Right lobe of liver (tissue), 6 donors: ENCODE results near the gene PRSS33. TPM values are rescaled to one million over a fixed set of nuclear protein-coding genes. Genes with fewer than 3 reads are reported as not detected.

Experiments
- ATAC-seq, 4 donors: fragments of 200-7000 bp; cut with Tn5 transposase; one replicate each; pipeline ENCODE4 v1.9.1; 2020; ENCODE audit warnings: mild to moderate bottlenecking in 4 of 4, moderate library complexity in 4 of 4
- DNase-seq, 3 donors: peaks; one replicate each; pipeline ENCODE4 v3.0.0-alpha.2; 2020
- H3K27ac ChIP-seq, 3 donors: fragments of 200-600 bp; one replicate each; pipeline ENCODE4 v1.8.0; 2022
- H3K27me3 ChIP-seq, 2 donors: fragments of 200-600 bp; one replicate each; pipeline ENCODE4 v1.8.0; 2022
- H3K36me3 ChIP-seq, 4 donors: fragments of 200-600 bp; sonication (generic) in 1 of 4; one replicate each; pipeline versions ENCODE4 v1.5.1 to v1.8.0; 2017 to 2022; ENCODE audit warnings: control low read depth in 1 of 4
- H3K4me1 ChIP-seq, 4 donors: fragments of 200-600 bp; sonication (generic) in 1 of 4; one replicate each; pipeline versions ENCODE4 v1.5.1 to v1.8.0; 2017 to 2022; ENCODE audit warnings: control low read depth in 1 of 4
- H3K4me3 ChIP-seq, 3 donors: fragments of 200-600 bp; one replicate each; pipeline ENCODE4 v1.8.0; 2022
- H3K9me3 ChIP-seq, 4 donors: fragments of 200-600 bp; sonication (generic) in 1 of 4; one replicate each; pipeline versions ENCODE4 v1.5.1 to v1.8.0; 2017 to 2022; ENCODE audit warnings: control low read depth in 1 of 4
- POLR2A ChIP-seq: fragments of 450-650 bp; IDR thresholded peaks from one replicate; pipeline ENCODE4 v1.6.1; 2017; ENCODE audit warnings: antibody characterized with exemption, mild to moderate bottlenecking
- WGBS: methylation state at CpG from one replicate; pipeline ENCODE4 v1.1.6; 2018; ENCODE audit warnings: low coverage, low lambda C conversion rate; ENCODE audit not compliant: insufficient coverage; ENCODE audit errors: missing lambda C conversion rate; 5-methylcytosine and 5-hydroxymethylcytosine counted together
- intact Hi-C, 2 donors: fragments of 100-400 bp; cut with DNase I; formaldehyde crosslinking; loops; one replicate each; pipeline versions ENCODE4 v1.11.2 to v1.14.1; 2022
- total RNA-seq, 6 experiments: library from RNA; depleted of rRNA in 2 of 6; stranded (reverse); fragments of >200 nt in 2 of 6; fragmentation: NEBNext Ultra II Directional in 3 of 6; extraction: Animal tissue kit (Norgen Biotek cat#: 25700) in 3 of 6; gene quantifications; one replicate each; pipeline versions ENCODE4 v1.1.0 to v1.2.4, GENCODE V29; 2016 to 2023
- TF ChIP-seq, protein P1 (sequence below), 4 donors: fragments of 200-600 bp in 3 of 4; fragments of 450-650 bp in 1 of 4; IDR thresholded peaks; one replicate each; pipeline versions ENCODE4 v1.5.1 to v1.8.0; 2016 to 2022; ENCODE audit warnings: antibody characterized with exemption in 4 of 4, mild to moderate bottlenecking in 2 of 4
- donor health status: DM: no; HTN: yes; CAD: no.
- donor health status: DM: no; HTN: no; CAD: no.
- donor health status: DM: no; HTN: no; CAD: no.
- donor health status: DM: no; HTN: yes; CAD: no.
- donor health status: DM: no; HTN: yes; CAD: no.

Gene PRSS33
- total RNA-seq, 6 experiments from 2014 or later = not detected

DNA sequence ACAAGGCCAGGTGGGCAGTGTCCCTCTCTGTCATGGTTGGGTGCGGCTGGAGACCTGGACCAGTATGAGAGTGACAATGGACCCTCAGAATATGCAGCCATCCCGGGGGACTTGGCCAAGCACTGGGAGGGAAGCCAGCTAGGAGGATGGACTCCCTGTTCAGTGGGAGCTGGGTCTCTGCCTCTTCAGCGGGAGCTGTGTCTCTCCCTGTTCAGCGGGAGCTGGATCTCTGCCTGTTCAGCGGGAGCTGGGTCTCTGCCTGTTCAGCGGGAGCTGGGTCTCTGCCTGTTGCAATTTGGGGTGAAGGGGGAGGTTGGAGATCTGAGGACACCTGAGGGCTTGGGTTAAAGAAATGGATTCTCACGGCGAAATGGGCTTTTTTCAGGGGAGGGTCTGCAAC, 3.8 kb upstream of the PRSS33 start:
- Histone ChIP-seq H3K4me3 (no peak overlapping the region), H3K27ac (no peak overlapping the region), H3K27me3 (peaks cover 0 to 4% of the 10 kb centered on the region in 2 donors), H3K9me3 (no peaks in the 10 kb centered on the region), H3K36me3 (no peaks in the 10 kb centered on the region), H3K4me1 (no peaks in the 10 kb centered on the region)
- WGBS = 67% methylated on average over 4 of the region's 8 CpGs
- TF ChIP-seq POLR2A = no peak
- TF ChIP-seq, protein P1, sequence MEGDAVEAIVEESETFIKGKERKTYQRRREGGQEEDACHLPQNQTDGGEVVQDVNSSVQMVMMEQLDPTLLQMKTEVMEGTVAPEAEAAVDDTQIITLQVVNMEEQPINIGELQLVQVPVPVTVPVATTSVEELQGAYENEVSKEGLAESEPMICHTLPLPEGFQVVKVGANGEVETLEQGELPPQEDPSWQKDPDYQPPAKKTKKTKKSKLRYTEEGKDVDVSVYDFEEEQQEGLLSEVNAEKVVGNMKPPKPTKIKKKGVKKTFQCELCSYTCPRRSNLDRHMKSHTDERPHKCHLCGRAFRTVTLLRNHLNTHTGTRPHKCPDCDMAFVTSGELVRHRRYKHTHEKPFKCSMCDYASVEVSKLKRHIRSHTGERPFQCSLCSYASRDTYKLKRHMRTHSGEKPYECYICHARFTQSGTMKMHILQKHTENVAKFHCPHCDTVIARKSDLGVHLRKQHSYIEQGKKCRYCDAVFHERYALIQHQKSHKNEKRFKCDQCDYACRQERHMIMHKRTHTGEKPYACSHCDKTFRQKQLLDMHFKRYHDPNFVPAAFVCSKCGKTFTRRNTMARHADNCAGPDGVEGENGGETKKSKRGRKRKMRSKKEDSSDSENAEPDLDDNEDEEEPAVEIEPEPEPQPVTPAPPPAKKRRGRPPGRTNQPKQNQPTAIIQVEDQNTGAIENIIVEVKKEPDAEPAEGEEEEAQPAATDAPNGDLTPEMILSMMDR (IDR thresholded peaks at IDR 0.05) = no peak
- intact Hi-C loops = no loop called here
- DNase-seq (peak in 1 of 3 donors; percentile 33), ATAC-seq (no peak)

DNA sequence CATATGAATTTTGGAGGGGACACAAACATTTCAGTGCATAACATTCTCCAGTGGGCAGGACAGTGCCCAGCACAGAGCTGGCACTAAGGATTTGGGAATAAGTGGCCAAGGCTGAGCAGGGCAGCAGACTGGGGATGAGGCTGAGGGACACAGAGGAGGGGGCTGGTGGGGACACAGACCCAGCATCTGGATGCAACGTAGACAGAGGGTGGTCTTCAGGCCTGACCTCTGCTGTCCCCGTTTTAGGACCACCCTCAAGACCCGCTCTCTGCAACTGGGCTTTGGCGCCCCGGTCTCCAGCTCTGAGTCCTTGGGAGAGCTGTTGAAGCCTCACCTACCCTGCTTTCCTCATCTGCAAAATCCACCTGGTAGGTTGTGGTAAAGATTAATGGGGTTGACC, 3.3 kb upstream of the PRSS33 start:
- TF ChIP-seq, protein P1 (IDR thresholded peaks at IDR 0.05) = no peak
- no peak for TF ChIP-seq POLR2A
- 80% methylated on average over 2 of the region's 5 CpGs for WGBS
- intact Hi-C loops = no loop called here
- H3K27me3 ChIP-seq = peaks cover 0 to 9% of the 10 kb centered on the region in 2 donors
- H3K4me1 ChIP-seq = no peaks in the 10 kb centered on the region
- ATAC-seq = no peak
- H3K4me3 ChIP-seq = no peak overlapping the region
- peak in 1 of 3 donors; percentile 16 for DNase-seq
- H3K9me3 ChIP-seq = no peaks in the 10 kb centered on the region
- H3K27ac ChIP-seq = no peak overlapping the region
- no peaks in the 10 kb centered on the region for H3K36me3 ChIP-seq

DNA sequence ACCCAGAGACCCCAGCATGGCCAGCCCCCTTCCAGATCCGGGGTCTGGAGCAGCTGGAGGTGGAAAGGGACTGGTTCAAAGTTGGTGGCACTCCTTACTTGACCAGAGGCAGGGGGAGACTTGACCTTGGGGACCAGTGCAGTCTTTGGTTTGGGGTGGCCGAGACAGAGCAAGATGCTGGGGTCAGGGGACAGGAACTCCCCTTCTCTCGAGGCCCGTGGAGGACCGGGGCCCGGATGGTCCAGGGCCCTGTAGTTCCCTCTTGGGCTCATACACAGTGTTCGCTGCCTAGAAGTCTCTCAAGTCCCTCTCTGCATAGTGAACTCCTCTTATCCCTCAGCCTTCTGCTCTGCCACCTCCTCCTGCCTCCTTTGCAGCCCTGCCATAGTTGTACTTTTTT, 601 bp upstream of the PRSS33 start:
- DNase-seq = no peak
- Histone ChIP-seq H3K9me3 (no peaks in the 10 kb centered on the region), H3K4me1 (peaks cover 0 to 4% (median 0%) of the 10 kb centered on the region in 4 donors), H3K36me3 (no peaks in the 10 kb centered on the region), H3K27me3 (peaks cover 0 to 12% of the 10 kb centered on the region in 2 donors), H3K4me3 (no peak overlapping the region), H3K27ac (no peak overlapping the region)
- intact Hi-C loops = no loop called here
- no peak for TF ChIP-seq POLR2A
- TF ChIP-seq, protein P1 (IDR thresholded peaks at IDR 0.05) = no peak
- ATAC-seq = no peak
- 7% methylated on average over 3 of the region's 7 CpGs for WGBS

DNA sequence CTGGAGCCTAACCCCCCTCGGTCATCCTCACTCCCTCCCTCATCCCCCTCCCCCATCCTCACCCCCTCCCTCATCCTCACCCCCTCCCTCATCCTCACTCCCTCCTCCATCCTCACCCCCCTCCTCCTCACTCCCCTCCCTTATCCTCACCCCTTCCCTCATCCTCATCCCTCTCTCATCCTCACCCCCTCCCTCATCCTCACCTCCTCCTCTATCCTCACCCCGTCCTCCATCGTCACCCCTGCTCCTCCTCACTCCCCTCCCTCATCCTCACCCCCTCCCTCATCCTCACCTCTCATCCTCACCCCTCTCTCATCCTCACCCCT, 571 bp downstream of the PRSS33 start:
- Histone ChIP-seq H3K27ac (no peak overlapping the region), H3K9me3 (no peaks in the 10 kb centered on the region), H3K4me1 (peaks cover 0 to 4% (median 0%) of the 10 kb centered on the region in 4 donors), H3K27me3 (peaks cover 0 to 12% of the 10 kb centered on the region in 2 donors), H3K36me3 (no peaks in the 10 kb centered on the region), H3K4me3 (no peak overlapping the region)
- TF ChIP-seq, protein P1 (IDR thresholded peaks at IDR 0.05) = no peak
- no peak for TF ChIP-seq POLR2A
- ATAC-seq (no peak), DNase-seq (no peak)
- 31% methylated on average over 3 of the region's 3 CpGs for WGBS
- intact Hi-C loops = no loop called here
